Stimulated activated CD4-positive, alpha-beta T cell treated with anti-CD3 and anti-CD28 coated beads, Interleukin-1b, Interleukin-23, amount 100 ng/mL, for 4 hours (primary cell): ENCODE results near the gene TOX3.

Experiments used
- DNase-seq, 2 donors: peaks; one replicate each; pipeline ENCODE4 v3.0.0-alpha.2; 2020; ENCODE audit warnings: low read depth in 2 of 2

TOX3 gene

DNA sequence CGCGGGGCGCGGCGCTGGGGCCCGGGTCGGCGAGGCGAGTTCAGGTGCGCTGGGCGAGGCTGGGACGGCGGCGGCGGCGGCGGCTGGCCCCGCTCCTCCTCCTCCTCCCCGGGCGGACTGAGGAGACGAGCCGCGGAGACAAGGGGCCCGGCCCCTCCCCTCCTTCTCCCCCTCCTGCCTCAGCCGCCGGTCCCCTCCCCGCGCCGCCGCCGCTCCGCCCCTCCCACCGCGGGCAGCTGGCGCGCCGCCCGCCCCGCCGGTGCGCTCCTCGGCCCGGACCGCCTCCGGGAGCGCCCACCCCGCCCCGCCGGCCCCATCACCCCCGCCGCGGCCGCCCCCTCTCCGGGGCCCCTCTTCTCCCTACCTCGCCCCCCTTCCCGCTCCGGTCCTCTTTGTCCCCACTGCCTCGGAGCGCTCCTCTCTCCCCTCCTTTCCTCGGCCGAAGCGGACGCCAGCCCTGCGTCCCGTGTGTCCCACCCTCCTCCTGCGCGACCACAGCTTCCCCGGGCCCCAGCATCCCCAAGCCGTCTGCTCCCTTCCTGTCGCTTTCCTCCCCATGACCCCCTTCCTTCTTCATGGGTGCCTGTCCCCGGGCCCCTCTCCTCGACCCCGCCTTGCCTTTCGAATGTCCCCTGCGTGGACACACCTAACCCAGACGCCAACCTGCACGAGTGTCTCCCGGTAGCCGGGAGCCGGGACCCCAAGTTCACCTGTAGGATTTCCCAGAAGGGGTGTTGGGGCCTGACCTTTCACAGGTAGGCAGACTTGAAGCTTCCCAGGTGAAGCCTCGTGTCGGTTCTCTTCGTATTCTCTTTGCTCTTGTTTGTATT, at the start of gene TOX3:
Gene TOX3, minus strand, starts transcription at position 140 of the 830 bp plus-strand sequence. CDS start 420 bp downstream, outside the sequence.
- DNase-seq = no peak

DNA sequence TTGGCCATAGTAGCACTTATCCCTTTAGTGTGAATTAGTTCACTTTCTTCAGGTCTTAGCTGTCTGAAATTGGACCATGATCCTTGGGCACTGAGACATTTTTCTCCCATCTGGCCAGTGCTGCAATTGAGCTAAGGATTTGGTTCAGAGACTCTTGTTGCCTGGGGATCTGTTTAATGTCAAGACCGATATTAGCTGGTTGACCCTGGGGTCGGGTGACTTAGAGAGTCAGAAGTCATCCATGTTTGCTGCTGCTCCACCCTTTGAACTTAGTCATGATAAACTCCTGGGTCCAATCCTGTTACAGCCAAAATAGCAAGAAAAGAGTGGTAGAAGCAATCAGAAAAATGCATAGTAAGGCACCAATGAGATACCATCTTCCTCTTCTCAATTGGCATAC, 45.8 kb upstream of the TOX3 start:
- no peak for DNase-seq

DNA sequence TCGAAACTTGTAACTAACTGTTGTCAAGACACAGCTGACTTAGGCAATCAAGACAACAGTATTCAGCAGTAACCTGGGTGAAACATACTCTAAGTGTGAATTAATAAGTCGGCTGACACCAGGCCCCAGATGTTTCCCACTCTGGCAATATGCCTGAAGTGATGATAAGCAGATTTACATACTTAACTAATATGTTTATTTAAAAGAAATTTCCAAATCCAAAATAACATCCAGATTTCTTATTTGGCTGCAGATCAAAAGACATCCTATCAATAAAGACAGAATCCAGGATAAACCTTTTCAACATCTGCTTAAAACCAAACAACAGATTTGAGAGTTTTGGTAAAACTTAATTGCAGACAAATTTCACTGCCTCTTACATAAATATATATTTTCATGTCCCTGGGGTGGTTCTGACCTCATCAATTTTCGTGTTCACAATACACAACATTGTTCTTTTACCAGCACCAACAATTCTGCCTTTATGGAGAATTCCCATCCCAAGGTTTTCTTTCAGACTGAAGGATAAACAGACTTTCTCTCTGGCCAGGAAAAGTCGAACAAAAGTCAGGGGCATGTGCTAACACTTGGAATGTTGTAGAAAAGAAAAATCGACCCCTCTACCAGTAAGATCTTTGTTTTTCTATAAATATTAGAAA, 45.1 kb upstream of the TOX3 start:
- DNase-seq = no peak

DNA sequence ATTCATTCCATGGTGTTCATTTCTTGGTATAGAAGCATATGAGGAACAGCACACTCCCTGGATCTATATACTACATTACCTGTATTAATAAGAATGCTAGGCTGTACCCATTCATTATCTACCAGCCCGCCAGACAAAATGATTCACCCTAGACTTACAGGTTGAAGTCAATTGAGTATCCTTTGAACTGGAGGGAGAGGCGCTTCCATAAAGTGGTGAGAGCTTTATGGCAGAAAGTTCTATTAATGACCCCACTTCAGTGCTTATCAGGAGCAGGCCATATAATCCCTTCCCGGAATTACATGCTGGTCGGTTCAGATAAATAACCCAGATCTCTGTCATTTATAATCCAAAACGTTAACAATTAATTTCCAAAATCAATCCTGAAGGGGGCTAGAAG, 44.5 kb upstream of the TOX3 start:
- no peak for DNase-seq

DNA sequence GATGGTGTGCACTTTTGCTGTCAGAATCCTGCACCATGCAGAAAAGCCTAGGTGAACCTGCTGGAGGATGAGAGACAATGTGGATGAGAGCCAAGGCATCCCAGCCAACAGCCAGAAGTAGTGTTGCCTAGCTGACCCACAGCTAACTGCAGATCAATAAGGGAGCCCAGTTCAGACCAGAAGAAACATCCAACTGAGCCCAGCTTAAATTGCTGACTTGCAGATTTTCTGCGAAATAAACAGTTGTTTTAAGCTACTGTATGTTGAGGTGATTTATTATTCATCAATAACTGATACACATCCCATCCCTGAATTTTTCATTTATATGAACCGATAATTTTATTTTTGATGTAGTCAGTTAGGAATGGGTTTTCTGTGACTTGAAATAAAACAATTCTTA, 39.2 kb upstream of the TOX3 start:
- DNase-seq = no peak

DNA sequence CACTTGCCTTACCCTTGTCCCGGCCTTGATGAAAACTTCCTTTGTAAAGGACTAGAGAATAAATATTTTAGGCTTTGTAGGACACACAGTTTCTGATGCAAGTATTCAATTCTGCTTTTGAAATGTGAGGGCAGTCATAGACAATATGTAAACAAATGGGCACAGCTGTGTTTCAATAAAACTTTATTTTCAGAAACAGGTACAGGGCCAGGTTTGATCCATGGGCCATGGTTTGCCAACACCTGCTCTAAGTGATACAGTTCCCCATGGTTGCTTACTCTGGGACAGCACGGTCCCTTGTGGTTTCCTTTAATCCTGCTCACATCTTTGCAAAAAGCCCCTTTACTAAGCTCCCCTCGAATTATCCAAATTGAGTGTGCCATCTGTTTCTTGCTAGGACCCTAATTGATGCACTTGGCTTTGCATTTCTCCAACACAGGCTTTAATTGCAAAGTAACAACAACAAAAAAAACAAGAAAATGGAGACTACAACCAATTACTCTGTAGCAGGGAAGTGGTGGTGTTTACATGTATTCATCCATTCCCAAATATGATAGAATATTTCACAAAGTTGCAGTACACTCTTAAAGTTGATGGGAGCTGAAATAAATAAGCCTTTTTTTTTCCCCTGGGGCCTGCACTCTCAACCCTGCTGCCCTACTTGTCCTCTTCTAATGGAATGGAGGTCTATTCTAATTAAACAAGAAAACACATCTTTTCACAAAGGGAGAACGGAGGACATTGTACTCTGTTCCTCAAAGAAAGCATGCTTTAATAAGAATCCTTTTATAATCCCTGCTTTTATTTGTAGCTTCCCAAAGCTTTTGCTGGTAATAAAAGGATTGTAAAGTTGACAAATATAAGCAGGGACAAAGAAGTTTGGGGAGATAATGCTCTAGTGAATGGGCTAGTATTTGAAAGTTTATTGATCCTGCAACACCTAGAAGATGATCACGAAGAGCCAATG, 37.7 kb upstream of the TOX3 start:
- no peak for DNase-seq

DNA sequence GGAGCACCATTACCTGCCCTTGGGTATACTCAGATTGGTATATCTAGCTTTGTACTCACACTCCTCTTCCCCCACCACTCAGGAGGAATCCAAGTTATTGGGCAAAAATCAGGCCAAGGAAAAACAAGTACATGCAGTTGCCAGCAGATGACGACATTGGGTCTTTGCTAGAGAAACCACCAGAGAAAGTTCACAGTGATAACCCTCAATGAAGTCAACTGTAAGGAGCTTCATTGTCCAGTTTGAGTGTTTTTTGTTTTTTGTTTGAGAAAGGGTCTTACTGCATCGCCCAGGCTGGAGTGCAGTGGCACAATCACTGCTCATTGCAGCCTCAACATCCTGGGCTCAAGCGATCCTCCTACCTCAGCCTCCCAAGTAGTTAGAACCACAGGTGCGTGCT, 34.6 kb upstream of the TOX3 start:
- no peak for DNase-seq

DNA sequence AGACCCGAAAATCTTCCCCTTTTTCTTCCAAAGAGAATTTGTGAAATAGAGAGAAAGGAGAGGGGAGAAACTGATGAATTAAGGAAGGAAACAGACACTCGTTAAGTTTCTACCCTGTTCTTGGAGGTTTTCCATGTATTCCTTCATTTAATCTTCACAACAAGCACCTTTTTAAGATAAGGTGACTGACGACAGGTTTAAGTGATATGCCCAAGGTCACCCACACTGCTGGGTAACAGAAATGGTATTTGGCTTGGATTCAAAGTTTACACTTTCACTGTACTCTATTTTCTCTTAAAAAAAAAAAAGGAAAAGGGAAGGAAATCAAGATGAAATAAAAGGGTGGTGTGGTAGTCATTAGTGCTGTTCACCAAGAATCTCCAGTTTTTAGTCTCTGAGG, 33.5 kb upstream of the TOX3 start:
- no peak for DNase-seq

DNA sequence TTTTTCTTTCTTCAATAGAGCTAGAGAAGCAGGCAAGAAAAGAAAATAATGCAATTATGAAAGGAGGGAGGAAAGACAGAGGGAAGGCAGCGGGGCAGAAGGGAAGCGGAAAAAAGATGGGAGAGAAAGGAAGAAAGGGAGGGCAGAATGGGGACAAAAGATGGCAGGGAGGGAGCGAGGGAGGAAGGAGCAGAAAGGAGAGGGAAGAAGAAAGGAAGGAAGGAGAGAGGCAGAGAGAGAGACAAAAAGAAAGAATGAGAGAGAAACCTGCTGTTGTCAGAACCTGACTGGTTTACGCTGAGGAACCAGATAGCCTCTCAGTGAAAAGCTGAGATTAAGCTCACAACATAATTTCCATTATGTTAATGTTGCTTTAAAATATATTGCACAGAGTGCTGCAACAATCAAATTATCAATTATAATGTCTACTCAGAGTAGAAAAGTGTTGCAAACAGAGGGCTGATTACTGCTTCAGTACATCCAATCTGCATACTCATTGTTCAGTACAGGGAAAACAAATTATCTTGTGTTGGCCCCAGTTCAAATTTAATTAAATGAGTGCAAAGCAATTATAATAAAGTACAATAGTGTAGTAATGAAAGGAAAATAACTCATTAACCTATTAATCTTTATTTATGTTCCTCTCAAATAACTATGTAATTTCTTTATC, 32.0 kb upstream of the TOX3 start:
- no peak for DNase-seq

DNA sequence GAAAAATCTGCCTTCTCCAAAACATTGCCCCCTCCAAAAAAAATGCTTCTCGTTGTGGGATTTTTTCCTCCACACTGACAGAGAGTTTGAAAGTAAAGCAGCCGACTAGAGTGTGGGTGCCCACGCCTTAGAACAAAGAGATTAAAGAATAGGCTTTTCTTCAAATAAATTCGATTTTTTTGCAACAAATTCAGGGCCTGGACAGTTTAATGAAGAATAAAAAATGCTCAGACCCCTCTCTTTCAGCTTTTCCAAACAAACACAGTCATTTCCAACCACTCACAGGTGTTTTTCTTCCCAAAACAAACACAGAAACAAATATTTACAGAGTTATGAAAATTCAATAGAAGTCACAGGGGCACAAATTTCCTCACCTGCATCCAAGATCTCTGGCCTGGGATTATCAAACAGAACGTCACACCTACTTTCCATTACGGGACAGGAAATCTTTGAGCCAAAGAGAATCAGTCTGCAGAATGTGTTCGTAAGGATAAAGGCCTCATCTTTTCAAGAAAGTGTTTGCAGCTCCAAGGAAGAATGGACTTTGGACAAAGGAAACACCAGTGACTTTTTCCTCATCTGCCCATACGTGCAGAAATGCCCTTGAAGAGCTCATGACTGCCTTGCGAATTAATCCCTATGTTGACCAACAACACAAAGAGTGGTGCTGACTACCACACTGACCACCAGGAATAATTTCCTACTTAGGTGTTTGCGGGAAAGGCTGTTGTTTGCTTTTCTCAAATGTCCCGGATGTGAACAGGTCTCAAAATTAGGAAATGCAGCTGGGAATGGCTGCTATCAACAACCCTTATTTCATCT, 31.3 kb upstream of the TOX3 start:
- DNase-seq = no peak

DNA sequence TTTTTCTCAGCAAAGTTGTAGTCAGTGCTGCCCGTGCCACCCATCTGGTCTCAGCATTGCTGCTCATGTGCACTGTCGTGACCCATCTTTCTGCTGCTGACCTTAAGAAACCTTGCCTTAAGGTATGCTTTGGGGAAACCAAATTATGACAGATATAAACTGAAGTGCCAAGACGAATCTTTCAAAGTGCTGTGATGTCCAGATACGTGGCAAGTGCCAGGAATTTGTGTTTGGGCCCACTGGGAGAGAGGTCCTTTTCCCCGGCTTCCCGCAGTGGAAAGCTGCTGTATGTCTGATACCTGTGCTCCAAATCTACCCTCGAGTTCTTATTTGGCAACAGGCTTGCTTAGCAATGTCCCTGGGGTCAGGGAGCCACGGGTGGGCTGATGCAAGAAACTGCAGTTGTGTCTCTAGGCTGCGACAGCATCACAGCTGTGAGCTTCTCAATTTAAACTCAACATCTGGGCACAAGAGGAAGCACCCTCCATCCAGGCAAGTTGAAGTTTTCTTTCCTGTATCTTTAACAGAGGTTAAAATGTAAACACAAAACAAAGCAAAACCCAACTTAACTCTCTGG, 30.3 kb upstream of the TOX3 start:
- no peak for DNase-seq

DNA sequence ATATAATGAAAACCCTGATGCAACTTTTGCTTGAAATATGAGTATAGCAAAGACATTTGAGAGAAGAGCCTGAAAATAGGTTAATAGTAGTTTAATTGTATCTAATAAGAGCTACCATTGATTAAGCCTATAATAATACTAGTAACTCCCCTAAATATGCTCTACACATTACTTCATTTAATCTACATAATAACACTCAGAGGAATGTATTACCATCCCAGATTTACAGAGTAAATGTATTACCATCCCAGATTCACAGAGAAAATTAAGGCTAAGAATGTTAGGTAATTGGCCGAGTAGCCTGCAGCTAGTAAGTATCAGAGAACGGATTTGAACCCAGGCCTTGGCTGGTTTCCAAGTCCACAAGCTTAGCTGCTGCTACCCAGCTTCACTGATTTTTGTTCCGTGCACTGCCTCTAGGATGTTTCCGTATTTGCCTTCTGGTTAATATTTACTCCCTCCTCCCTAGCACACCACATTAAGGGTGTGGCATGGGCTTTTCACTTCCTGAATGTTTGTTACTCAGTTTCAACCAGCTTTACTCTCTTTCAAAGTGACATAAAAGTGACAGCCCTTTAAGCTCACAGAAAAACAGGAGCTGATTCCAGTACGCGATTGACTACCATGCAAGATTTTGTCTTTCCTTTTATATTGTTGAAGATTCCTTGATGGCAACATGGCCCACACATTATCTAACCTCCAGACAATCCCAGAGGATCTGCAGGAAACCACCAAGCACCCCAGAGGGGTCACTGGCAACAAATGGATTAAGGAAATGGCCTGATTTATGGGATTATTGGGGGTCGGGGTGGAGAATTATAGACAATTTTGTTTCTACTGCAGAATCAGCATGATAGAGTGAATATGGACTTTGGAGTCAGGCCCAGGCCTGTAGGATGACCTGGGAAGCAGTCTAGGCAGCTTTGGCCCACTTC, 26.7 kb upstream of the TOX3 start:
- DNase-seq = no peak

DNA sequence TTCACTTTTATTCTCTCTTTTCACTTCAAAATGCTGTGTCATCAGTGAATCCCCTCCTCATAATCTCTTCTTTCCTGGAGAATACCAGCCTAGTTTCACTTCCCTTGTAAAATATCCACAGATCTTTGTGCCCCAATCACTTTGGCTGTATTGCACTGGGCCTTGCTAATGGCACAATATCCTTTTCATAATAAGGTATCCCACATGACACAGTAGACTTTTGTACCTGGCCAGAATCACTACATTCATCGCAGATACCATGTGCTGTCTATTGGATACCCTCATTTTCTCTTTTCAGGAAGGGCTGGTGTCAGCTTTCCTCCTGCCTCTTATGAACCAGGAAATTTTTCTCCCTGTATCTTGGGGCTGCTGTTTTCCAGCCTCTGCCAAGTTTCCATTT, 25.7 kb upstream of the TOX3 start:
- DNase-seq = no peak

DNA sequence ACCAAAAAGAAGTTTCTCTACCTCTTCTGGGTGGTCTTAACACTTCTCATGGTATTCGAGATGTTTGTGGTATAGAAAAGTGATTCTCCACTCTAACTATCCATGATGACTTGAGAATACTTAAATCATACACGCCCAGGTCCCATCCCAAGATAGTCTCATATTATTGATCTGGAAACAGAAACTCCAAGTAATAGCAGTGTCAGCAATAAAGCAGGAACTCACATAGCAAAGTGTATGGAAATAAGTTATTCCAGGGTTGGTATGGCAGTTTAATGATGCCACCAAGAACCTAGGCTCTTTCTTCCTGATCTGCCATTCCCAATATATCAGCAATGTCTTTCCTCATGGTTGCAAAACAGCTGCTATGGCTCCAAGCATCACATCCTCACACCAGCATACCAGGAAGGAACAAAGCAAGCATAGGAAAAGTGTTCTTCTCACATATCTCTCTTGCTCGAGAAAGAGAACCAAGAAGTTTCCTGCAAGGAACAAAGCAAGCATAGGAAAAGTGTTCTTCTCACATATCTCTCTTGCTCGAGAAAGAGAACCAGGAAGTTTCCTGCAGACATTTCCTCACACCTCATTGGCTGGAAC, 23.6 kb upstream of the TOX3 start:
- DNase-seq = no peak

DNA sequence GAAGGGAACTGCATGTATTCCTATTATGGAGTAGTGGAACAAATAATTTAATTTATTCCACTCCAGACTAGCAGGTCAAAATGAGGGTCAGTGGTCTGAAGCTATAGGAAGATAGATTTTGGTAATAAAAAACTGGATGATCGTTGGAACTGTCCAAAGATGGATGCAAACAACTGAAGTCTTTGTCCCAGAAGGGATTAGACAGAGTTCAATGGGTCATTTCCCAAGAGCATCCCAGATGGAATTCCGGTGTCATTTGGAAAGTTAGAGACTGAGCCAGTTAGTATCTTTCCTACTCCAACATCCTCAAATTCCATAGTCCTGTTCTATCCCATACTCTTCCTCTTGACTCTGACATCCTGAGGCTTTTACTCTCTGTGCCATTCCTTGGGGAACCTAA, 22.8 kb upstream of the TOX3 start:
- no peak for DNase-seq

DNA sequence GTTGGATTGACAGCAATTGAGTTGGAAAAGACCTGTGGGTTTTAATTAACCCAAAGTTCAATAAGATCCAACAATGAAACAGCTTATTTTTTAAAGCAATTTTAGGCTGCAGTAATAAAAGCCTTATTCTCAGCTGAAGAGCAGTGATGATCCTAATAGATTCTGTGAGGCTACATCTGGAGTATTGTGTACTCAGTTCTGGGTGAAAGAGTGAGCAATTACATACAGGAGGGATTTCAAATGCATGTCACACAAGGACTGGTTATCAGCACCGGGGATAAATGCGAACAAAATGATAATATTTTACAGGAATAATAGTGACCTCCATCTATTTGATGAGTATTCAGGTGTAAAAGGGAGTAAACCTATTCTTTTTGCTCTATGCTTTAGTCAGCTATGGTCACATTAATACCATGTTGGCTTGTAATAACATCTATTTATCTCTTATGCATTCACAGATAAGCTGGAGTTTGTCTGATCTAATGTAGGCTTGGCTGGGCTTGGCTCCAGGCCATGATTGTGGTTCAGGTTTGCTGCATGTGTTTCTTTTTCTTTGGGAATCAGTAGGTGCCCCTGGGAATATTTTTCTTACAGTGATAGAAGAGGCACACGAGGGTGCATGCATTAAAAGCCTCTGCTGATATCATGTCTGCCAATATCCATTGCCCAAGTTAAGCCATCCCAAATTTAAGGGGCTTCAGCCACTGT, 22.2 kb upstream of the TOX3 start:
- no peak for DNase-seq

DNA sequence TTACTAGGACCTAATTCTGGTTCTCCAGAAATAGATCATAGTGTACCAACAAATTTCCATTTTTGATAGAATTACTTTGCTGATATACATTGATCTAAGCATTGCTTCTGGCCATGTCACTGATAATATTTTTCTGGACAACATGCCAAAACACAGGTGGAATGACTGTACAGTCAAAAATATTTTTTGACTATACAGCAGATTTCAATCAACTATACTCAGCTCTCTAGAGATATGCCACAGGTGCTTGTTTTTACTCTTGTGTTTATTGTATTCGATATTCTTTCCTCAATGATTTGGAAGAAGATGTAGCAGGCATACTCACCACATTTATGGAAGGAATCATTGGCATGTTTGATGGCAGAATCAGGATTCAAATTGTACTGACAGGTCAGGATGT, 21.6 kb upstream of the TOX3 start:
- no peak for DNase-seq

DNA sequence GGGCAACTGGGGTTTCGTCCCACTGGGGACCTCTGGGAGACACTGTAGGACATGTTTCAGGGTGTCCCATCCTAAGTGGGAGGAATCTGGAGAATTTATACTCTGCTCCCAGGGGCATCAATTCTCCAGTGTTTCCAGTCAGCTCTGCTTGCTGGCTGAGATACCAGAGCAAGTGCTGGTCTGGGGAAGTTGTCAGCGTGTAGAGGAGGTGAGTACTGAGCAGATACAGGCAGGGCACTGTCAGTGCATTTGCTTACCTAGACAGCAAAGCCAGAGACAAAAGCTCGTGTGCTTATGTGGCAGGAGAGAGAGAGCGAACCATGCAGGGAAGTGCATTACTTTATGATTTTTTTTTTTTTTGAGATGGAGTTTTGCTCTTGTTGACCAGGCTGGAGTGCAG, 20.2 kb upstream of the TOX3 start:
- DNase-seq = no peak
